Measurements from ENCODE around the gene TRUB2.

The TRUB2 gene

DNA sequence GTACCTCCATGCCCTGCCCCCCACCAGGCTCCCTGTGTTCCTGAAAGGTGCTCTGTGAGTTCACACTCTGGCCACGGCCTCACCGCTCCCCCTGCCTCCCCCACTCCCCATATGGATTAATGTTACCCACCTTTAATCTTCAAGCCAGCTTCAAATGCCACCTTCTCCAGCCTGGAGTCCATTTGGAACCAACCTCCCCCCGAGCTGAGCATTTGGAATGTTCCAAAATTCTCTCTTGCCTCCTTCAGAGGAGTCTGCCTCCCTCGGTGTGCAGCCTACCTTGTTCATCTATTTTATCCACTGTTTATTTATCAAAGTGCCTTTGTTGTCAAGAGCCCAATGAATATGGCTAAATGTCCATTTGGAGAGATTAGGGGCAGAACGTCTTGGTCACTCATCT, 50.7 kb downstream of the TRUB2 start:
- TF ChIP-seq, protein P1, sequence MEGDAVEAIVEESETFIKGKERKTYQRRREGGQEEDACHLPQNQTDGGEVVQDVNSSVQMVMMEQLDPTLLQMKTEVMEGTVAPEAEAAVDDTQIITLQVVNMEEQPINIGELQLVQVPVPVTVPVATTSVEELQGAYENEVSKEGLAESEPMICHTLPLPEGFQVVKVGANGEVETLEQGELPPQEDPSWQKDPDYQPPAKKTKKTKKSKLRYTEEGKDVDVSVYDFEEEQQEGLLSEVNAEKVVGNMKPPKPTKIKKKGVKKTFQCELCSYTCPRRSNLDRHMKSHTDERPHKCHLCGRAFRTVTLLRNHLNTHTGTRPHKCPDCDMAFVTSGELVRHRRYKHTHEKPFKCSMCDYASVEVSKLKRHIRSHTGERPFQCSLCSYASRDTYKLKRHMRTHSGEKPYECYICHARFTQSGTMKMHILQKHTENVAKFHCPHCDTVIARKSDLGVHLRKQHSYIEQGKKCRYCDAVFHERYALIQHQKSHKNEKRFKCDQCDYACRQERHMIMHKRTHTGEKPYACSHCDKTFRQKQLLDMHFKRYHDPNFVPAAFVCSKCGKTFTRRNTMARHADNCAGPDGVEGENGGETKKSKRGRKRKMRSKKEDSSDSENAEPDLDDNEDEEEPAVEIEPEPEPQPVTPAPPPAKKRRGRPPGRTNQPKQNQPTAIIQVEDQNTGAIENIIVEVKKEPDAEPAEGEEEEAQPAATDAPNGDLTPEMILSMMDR (IDR thresholded peaks at IDR 0.05; ENCODE audit: extremely low read depth, insufficient read depth, missing control alignments) = no peak
- in situ Hi-C loops (cut with MboI; ENCODE audit: low pct_unique_long_range_greater_than_20kb, low sequenced_read_pairs, unreplicated experiment) = no loop called here
- no peak for DNase-seq (ENCODE audit: low spot score)

DNA sequence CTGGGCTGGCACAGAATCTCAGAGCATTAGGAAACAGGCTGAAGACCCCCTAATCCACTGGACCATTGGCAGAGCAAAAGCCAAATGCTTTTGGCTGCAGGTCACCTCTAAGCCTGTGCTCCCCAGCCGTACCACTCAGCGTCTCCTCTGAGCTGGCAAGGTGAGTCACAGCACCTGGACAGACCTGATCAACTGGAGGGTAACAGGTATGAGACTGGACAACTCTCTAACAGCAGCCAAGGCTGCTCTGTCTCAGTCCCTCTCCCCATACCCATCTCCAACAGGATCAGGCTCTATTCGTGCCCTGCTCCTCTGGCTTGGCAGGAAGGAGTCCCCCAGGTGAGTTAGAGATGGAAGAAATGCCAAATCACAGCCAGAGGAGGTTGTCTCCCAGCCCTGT, 51.1 kb downstream of the TRUB2 start:
- in situ Hi-C loops (cut with MboI; ENCODE audit: low pct_unique_long_range_greater_than_20kb, low sequenced_read_pairs, unreplicated experiment) = no loop called here
- TF ChIP-seq, protein P1 (IDR thresholded peaks at IDR 0.05; ENCODE audit: extremely low read depth, insufficient read depth, missing control alignments) = no peak
- DNase-seq (ENCODE audit: low spot score) = no peak

DNA sequence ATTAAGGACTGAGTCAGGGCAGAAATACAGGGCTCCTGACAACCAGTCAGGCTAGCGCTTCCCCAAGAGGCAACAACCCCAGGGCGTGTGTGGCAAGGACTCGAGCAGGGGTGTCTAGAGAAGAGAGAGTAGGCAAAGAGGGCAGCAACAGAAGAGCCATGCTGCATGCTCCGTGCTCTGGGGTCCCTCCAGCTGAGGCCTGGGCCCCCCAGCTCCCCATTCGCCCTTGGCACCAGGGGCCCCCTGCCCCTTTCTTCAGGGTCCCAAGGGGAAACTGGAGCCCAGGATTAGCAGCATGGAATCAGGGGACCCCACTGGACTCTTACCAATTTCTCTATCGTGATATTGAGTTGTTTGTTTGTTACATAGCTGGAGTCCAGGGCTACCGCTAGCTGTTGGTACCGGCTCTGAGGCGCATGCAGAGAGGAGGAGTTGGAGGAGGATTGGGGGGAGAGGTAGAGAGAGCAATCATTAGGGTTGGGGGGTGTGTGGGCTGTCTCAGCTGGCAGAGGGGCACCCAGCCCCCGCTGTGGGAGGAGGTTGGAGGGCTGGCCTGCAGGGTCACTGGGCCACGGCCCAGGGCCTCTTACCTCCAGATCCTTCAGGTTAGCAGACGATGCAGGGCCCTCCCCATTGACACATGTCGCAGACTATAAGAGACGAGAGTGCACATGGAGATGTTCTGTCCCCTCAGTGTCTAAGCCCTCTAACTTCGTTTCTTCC, 55.2 kb downstream of the TRUB2 start:
- in situ Hi-C loops (cut with MboI; ENCODE audit: low pct_unique_long_range_greater_than_20kb, low sequenced_read_pairs, unreplicated experiment) = no loop called here
- TF ChIP-seq, protein P1 (IDR thresholded peaks at IDR 0.05; ENCODE audit: extremely low read depth, insufficient read depth, missing control alignments) = no peak
- DNase-seq (ENCODE audit: low spot score) = no peak

DNA sequence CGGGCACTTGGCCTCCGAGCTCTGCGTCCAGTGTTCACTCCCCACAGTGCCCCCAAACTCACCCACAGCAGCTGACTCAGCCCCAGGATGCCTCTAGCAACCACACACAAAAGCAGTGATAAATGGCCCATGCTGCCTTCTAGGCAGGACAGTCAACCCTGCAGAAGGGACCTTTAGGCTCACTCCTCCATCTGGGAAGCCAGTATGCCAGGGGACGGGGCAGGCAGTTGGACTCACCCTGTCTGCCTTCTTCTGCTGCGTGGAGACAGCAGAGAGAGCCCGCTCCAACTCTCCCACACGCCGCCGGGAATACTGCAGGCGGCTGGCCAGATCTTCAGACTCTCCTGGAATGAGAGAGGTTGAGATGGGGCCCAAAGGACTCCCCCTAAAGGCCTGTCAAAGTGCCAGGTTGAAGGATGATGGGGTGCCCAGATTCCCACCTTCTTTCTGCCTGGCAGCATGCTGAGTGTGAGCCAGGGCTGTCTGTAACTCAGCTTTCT, 56.8 kb downstream of the TRUB2 start:
- DNase-seq (ENCODE audit: low spot score) = no peak
- TF ChIP-seq, protein P1 (IDR thresholded peaks at IDR 0.05; ENCODE audit: extremely low read depth, insufficient read depth, missing control alignments) = no peak
- in situ Hi-C loops (cut with MboI; ENCODE audit: low pct_unique_long_range_greater_than_20kb, low sequenced_read_pairs, unreplicated experiment) = no loop called here

DNA sequence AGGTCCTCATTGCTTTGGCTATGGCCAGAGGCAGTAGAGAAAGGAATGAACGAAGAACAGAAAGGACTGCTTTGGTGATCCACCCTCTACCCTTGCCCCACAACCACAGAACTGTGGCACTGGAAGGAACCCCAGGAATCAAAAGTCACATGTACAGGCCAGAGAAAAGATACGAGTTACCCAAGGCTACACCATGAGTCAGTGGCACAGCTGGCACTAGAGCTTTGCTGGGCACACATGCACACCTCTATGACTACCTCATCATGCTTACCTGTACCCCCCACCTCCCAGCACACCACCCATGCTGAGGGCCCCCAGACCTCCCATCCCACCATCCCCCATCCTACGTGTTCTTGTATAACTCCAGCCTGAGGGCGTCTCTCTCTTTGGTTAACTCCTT, 59.6 kb downstream of the TRUB2 start:
- in situ Hi-C loops (cut with MboI; ENCODE audit: low pct_unique_long_range_greater_than_20kb, low sequenced_read_pairs, unreplicated experiment) = no loop called here

DNA sequence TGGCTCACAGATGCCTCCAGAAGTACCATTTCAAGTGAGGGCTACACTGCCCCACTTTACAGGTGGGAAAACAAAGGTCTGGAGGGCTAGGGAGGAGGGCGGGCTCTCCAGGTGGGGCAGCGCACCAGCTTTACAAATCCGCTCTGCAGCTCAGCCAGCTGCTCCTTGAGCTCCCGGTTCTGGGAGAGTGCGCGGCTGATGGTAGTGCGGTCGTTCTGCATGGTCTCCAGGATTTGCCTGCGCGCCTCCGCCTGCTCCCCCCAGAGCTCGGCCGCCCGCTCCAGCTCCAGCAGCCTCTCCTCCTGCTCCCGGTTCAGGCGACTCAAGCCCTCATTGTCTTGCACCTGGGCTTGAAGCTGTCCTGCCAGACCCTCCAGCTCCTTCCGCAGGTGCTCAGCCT, 61.9 kb downstream of the TRUB2 start:
- DNase-seq (ENCODE audit: low spot score) = no peak
- TF ChIP-seq, protein P1 (IDR thresholded peaks at IDR 0.05; ENCODE audit: extremely low read depth, insufficient read depth, missing control alignments) = no peak
- in situ Hi-C loops (cut with MboI; ENCODE audit: low pct_unique_long_range_greater_than_20kb, low sequenced_read_pairs, unreplicated experiment) = no loop called here

More for the DNA sequence above, 59.6 kb downstream of the TRUB2 start:
- DNase-seq (ENCODE audit: low spot score) = no peak
- TF ChIP-seq, protein P1 (IDR thresholded peaks at IDR 0.05; ENCODE audit: extremely low read depth, insufficient read depth, missing control alignments) = no peak
